H9 (cell line): Measurements from ENCODE around the gene TCF23. TPM values are rescaled to one million over a fixed set of nuclear protein-coding genes. Genes with fewer than 3 reads are reported as not detected.
A peak's percentile ranks its signal among the peaks of the same experiment; 100 is the strongest.

Experiments
- DNase-seq: peaks from one replicate; pipeline ENCODE4 v3.0.0-alpha.2; 2017
- H2AFZ ChIP-seq: one replicate; pipeline ENCODE4 v1.6.1; 2013; ENCODE audit warnings: mild to moderate bottlenecking, low read length, control low read depth, moderate library complexity
- H2AK5ac ChIP-seq: 2 replicates; pipeline ENCODE4 v1.6.1; 2013; ENCODE audit warnings: low read length, control low read depth, mixed read lengths; ENCODE audit not compliant: insufficient read length
- H2BK120ac ChIP-seq: one replicate; pipeline ENCODE4 v1.6.1; 2013; ENCODE audit warnings: low read depth, mild to moderate bottlenecking, low read length, control low read depth, inconsistent platforms; ENCODE audit not compliant: poor library complexity, severe bottlenecking
- H2BK12ac ChIP-seq: 2 replicates; pipeline ENCODE4 v1.6.1; 2013; ENCODE audit warnings: low read length, control low read depth, mixed read lengths, low read depth; ENCODE audit not compliant: insufficient read length
- H2BK15ac ChIP-seq: 2 replicates; pipeline ENCODE4 v1.6.1; 2013; ENCODE audit warnings: low read depth, low read length, control low read depth
- H2BK20ac ChIP-seq: one replicate; pipeline ENCODE4 v1.6.1; 2013; ENCODE audit warnings: low read depth, mild to moderate bottlenecking, low read length, control low read depth, inconsistent platforms; ENCODE audit not compliant: poor library complexity, severe bottlenecking
- H2BK5ac ChIP-seq: 2 replicates; pipeline ENCODE4 v1.6.1; 2013; ENCODE audit warnings: low read length, control low read depth, mixed read lengths; ENCODE audit not compliant: insufficient read length
- H3K14ac ChIP-seq: 2 replicates; pipeline ENCODE4 v1.6.1; 2013; ENCODE audit warnings: low read length, control low read depth; ENCODE audit not compliant: insufficient read depth
- H3K18ac ChIP-seq: 2 replicates; pipeline ENCODE4 v1.6.1; 2013; ENCODE audit warnings: low read depth, mild to moderate bottlenecking, mixed read lengths, low read length, control low read depth; ENCODE audit not compliant: insufficient read length
- H3K23ac ChIP-seq: 2 replicates; pipeline ENCODE4 v1.6.1; 2013; ENCODE audit warnings: low read length, control low read depth, mixed read lengths, low read depth; ENCODE audit not compliant: insufficient read length
- H3K23me2 ChIP-seq: 2 replicates; pipeline ENCODE4 v1.6.1; 2013; ENCODE audit warnings: low read depth, mild to moderate bottlenecking, mixed read lengths, low read length, control low read depth; ENCODE audit not compliant: insufficient read length, poor library complexity, severe bottlenecking
- H3K27ac ChIP-seq: 2 replicates; pipeline ENCODE4 v1.5.1; 2013; ENCODE audit warnings: low read length, control low read depth, mixed read lengths, low read depth; ENCODE audit not compliant: insufficient read length
- H3K27me3 ChIP-seq: 2 replicates; pipeline ENCODE4 v1.6.1; 2013; ENCODE audit warnings: low read length, control low read depth, inconsistent platforms; ENCODE audit not compliant: insufficient read depth
- H3K4ac ChIP-seq: 2 replicates; pipeline ENCODE4 v1.6.1; 2013; ENCODE audit warnings: low read depth, mild to moderate bottlenecking, control low read depth, inconsistent platforms, low read length, moderate library complexity
- H3K4me1 ChIP-seq: 2 replicates; pipeline ENCODE4 v1.6.1; 2013; ENCODE audit warnings: low read length, control low read depth, inconsistent platforms; ENCODE audit not compliant: insufficient read depth
- H3K4me2 ChIP-seq: 2 replicates; pipeline ENCODE4 v1.6.1; 2013; ENCODE audit warnings: low read length, control low read depth, mixed read lengths; ENCODE audit not compliant: insufficient read length, insufficient read depth
- H3K56ac ChIP-seq: 2 replicates; pipeline ENCODE4 v1.6.1; 2013; ENCODE audit warnings: low read depth, mild to moderate bottlenecking, mixed read lengths, low read length, control low read depth; ENCODE audit not compliant: insufficient read length
- H3K79me1 ChIP-seq: 2 replicates; pipeline ENCODE4 v1.6.1; 2013; ENCODE audit warnings: low read depth, mild to moderate bottlenecking, moderate library complexity, low read length, control low read depth, inconsistent platforms; ENCODE audit not compliant: insufficient read depth, poor library complexity, severe bottlenecking
- H3K79me2 ChIP-seq: 2 replicates; pipeline ENCODE4 v1.6.1; 2013; ENCODE audit warnings: low read length, control low read depth, inconsistent platforms; ENCODE audit not compliant: insufficient read depth
- H3K9ac ChIP-seq: 2 replicates; pipeline ENCODE4 v1.6.1; 2013; ENCODE audit warnings: low read length, control low read depth, mixed read lengths; ENCODE audit not compliant: insufficient read length; ENCODE audit errors: extremely low read depth
- H3K9me3 ChIP-seq: one replicate; pipeline ENCODE4 v1.6.1; 2013; ENCODE audit warnings: low read depth, low read length, inconsistent platforms; ENCODE audit not compliant: control insufficient read depth
- H3T11ph ChIP-seq: one replicate; pipeline ENCODE4 v1.6.1; 2013; ENCODE audit warnings: mild to moderate bottlenecking, low read length, control low read depth, inconsistent platforms
- H4K20me1 ChIP-seq: one replicate; pipeline ENCODE4 v1.6.1; 2013; ENCODE audit not compliant: control insufficient read depth, insufficient read length, insufficient read depth
- H4K5ac ChIP-seq: 2 replicates; pipeline ENCODE4 v1.6.1; 2013; ENCODE audit warnings: low read depth, mild to moderate bottlenecking, mixed read lengths, low read length, control low read depth; ENCODE audit not compliant: insufficient read length
- H4K8ac ChIP-seq: replicated peaks from 2 replicates; pipeline ENCODE4 v1.6.1; 2013; ENCODE audit warnings: low read length, control low read depth, mixed read lengths, low read depth; ENCODE audit not compliant: insufficient read length
- H4K91ac ChIP-seq: 2 replicates; pipeline ENCODE4 v1.6.1; 2013; ENCODE audit warnings: low read depth, mild to moderate bottlenecking, moderate library complexity, mixed read lengths, low read length, control low read depth; ENCODE audit not compliant: insufficient read length
- H3K27ac Mint-ChIP-seq, 3 experiments: 2 replicates in 2 of 3; 3 replicates in 1 of 3; pipeline ENCODE4 v1.8.0; 2020 to 2021; ENCODE audit warnings: mixed read lengths in 3 of 3, mild to moderate bottlenecking in 1 of 3, moderate library complexity in 1 of 3
- H3K27me3 Mint-ChIP-seq: 2 replicates; pipeline ENCODE4 v1.8.0; 2021; ENCODE audit warnings: low read depth, mild to moderate bottlenecking, moderate library complexity, mixed read lengths
- H3K36me3 Mint-ChIP-seq, 3 experiments: 2 replicates in 2 of 3; 3 replicates in 1 of 3; pipeline ENCODE4 v1.8.0; 2020 to 2021; ENCODE audit warnings: low read depth in 3 of 3, mixed read lengths in 3 of 3; ENCODE audit not compliant: insufficient read depth in 1 of 3
- H3K4me1 Mint-ChIP-seq, 2 experiments: 2 replicates each; pipeline ENCODE4 v1.8.0; 2020; ENCODE audit warnings: mixed read lengths in 2 of 2
- H3K4me3 Mint-ChIP-seq, 2 experiments: 2 replicates in 1 of 2; 3 replicates in 1 of 2; pipeline ENCODE4 v1.8.0; 2020 to 2021; ENCODE audit warnings: mild to moderate bottlenecking in 2 of 2, mixed read lengths in 2 of 2, moderate library complexity in 1 of 2
- H3K9me3 Mint-ChIP-seq, 2 experiments: 2 replicates in 1 of 2; 3 replicates in 1 of 2; pipeline ENCODE4 v1.8.0; 2020; ENCODE audit warnings: mild to moderate bottlenecking in 2 of 2, mixed read lengths in 2 of 2, moderate library complexity in 1 of 2
- WGBS: extraction: QIAGEN DNeasy Blood & Tissue Kit; methylation state at CpG from one replicate; pipeline ENCODE4 v1.1.7; 2013; ENCODE audit warnings: missing lambda C conversion rate, low lambda C conversion rate, mixed read lengths; ENCODE audit not compliant: insufficient read length; ENCODE audit errors: extremely low coverage; 5-methylcytosine and 5-hydroxymethylcytosine counted together
- total RNA-seq: library from RNA; stranded (reverse); gene quantifications from 2 replicates; pipeline ENCODE4 v1.2.1, GENCODE V29; 2021
- TF ChIP-seq, protein P1 (sequence below): fragments of 200-600 bp; sonication (generic); conservative IDR thresholded peaks from 3 replicates; pipeline ENCODE4 v1.8.0; 2021; ENCODE audit warnings: antibody characterized with exemption, mild to moderate bottlenecking

Gene TCF23
- total RNA-seq, 1 experiment from 2014 or later, result not detected

DNA sequence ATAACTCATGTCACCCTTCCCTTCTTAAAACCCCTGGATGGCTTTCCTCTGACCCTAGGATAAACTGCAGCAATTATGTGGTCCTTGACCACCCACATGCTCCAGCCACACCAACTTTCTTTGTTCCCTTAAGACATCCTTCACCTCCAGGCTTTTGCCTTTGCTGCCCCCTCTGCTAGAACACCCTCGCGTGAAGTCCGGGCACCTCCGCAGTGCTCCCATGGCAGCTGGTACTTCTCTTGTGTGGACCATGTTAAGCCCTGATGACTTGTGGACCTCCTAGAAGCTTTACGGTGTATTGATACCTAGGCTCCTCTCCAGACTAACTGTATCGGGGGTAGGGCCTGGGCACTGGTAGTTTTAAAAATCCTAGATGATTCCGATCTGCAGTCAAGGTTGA, 26.0 kb upstream of the TCF23 start:
- H3K79me1 ChIP-seq, result no peaks in the 10 kb centered on the region
- H3K4me2 ChIP-seq, result peak overlapping the region; percentile 94
- Mint-ChIP-seq H3K4me1 (peaks cover 15 to 21% of the 10 kb centered on the region in 2 experiments), H3K36me3 (no peaks in the 10 kb centered on the region; a peak in 3 of 7 replicates), H3K9me3 (no peaks in the 10 kb centered on the region; a peak in 1 of 5 replicates), H3K27me3 (peaks cover 61% of the 10 kb centered on the region), H3K4me3 (peak overlapping the region; percentile 80 to 89), H3K27ac (no peak overlapping the region; a peak in 1 of 7 replicates)
- H3T11ph ChIP-seq, result no peak overlapping the region
- H2BK15ac ChIP-seq, result no peak overlapping the region
- no peak overlapping the region for H2BK12ac ChIP-seq
- H4K91ac ChIP-seq, result no peak overlapping the region
- H3K23ac ChIP-seq, result no peak overlapping the region
- H3K56ac ChIP-seq, result no peak overlapping the region
- H4K20me1 ChIP-seq, result peaks cover 2% of the 10 kb centered on the region
- no peak overlapping the region for H3K14ac ChIP-seq
- no peak overlapping the region for H2AFZ ChIP-seq
- H2AK5ac ChIP-seq, result no peak overlapping the region
- H2BK5ac ChIP-seq, result no peak overlapping the region
- no CpG with 5 or more reads among the region's 7 CpGs for WGBS
- no peak overlapping the region for H3K4ac ChIP-seq
- no peak overlapping the region for H3K18ac ChIP-seq
- no peak overlapping the region for H2BK120ac ChIP-seq
- TF ChIP-seq, protein P1, sequence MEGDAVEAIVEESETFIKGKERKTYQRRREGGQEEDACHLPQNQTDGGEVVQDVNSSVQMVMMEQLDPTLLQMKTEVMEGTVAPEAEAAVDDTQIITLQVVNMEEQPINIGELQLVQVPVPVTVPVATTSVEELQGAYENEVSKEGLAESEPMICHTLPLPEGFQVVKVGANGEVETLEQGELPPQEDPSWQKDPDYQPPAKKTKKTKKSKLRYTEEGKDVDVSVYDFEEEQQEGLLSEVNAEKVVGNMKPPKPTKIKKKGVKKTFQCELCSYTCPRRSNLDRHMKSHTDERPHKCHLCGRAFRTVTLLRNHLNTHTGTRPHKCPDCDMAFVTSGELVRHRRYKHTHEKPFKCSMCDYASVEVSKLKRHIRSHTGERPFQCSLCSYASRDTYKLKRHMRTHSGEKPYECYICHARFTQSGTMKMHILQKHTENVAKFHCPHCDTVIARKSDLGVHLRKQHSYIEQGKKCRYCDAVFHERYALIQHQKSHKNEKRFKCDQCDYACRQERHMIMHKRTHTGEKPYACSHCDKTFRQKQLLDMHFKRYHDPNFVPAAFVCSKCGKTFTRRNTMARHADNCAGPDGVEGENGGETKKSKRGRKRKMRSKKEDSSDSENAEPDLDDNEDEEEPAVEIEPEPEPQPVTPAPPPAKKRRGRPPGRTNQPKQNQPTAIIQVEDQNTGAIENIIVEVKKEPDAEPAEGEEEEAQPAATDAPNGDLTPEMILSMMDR, result no peak
- no peaks in the 10 kb centered on the region for H3K9me3 ChIP-seq
- H4K8ac ChIP-seq, result no peak overlapping the region
- H4K5ac ChIP-seq, result no peak overlapping the region
- H3K9ac ChIP-seq, result no peak overlapping the region
- peaks cover 11% of the 10 kb centered on the region for H3K23me2 ChIP-seq
- peaks cover 2% of the 10 kb centered on the region for H3K4me1 ChIP-seq
- H3K27ac ChIP-seq, result no peak overlapping the region
- H3K27me3 ChIP-seq, result peaks cover 14% of the 10 kb centered on the region; the same call in 1 of the 2 replicates
- DNase-seq, result no peak
- H2BK20ac ChIP-seq, result no peak overlapping the region
- no peaks in the 10 kb centered on the region for H3K79me2 ChIP-seq
